OCI-LY1 (cell line): Measurements from ENCODE around the gene CDH23.

Experiments
- H2AFZ ChIP-seq: fragments of 200-600 bp; sonication (generic), shearing (Covaris generic); 2 replicates; pipeline ENCODE4 v1.6.0; 2014; ENCODE audit warnings: antibody characterized with exemption, mild to moderate bottlenecking, low read length
- H3F3A ChIP-seq: fragments of 200-600 bp; sonication (generic), shearing (Covaris generic); 2 replicates; pipeline ENCODE4 v1.6.0; 2014; ENCODE audit warnings: mild to moderate bottlenecking, antibody characterized with exemption, low read length, moderate library complexity; ENCODE audit not compliant: insufficient read depth
- H3K27ac ChIP-seq: fragments of 200-600 bp; sonication (generic); 2 replicates; pipeline ENCODE4 v1.5.1; 2014; ENCODE audit warnings: low read length, mixed run types, mild to moderate bottlenecking, low read depth; ENCODE audit not compliant: poor library complexity, severe bottlenecking
- H3K27me3 ChIP-seq: fragments of 200-600 bp; sonication (generic); 2 replicates; pipeline ENCODE4 v1.6.0; 2014; ENCODE audit warnings: antibody characterized with exemption, mild to moderate bottlenecking, low read length, moderate library complexity; ENCODE audit not compliant: insufficient read depth
- H3K36me3 ChIP-seq: fragments of 200-600 bp; sonication (generic); 2 replicates; pipeline ENCODE4 v1.6.1; 2014; ENCODE audit warnings: mild to moderate bottlenecking, antibody characterized with exemption, low read length, moderate library complexity, mixed read lengths; ENCODE audit not compliant: insufficient read depth
- H3K4me1 ChIP-seq: fragments of 200-600 bp; sonication (generic); 2 replicates; pipeline ENCODE4 v1.5.1; 2014; ENCODE audit warnings: mild to moderate bottlenecking, low read length, moderate library complexity; ENCODE audit not compliant: insufficient read depth, severe bottlenecking
- H3K4me2 ChIP-seq: fragments of 200-600 bp; sonication (generic), shearing (Covaris generic); 2 replicates; pipeline ENCODE4 v1.6.1; 2014; ENCODE audit warnings: low read length
- H3K4me3 ChIP-seq: fragments of 200-600 bp; sonication (generic); 2 replicates; pipeline ENCODE4 v1.5.1; 2014; ENCODE audit warnings: low read length, low read depth, mild to moderate bottlenecking, mixed read lengths; ENCODE audit not compliant: poor library complexity, severe bottlenecking
- H3K79me2 ChIP-seq: fragments of 200-600 bp; shearing (Covaris generic); 2 replicates; pipeline ENCODE4 v1.6.1; 2016; ENCODE audit warnings: mixed run types, low read length, mixed read lengths; ENCODE audit not compliant: insufficient read depth
- H3K9ac ChIP-seq: fragments of 200-600 bp; sonication (generic), shearing (Covaris generic); 2 replicates; pipeline ENCODE4 v1.6.1; 2014; ENCODE audit warnings: mild to moderate bottlenecking, low read length, mixed read lengths
- H3K9me2 ChIP-seq: fragments of 200-600 bp; sonication (generic), shearing (Covaris generic); 2 replicates; pipeline ENCODE4 v1.6.1; 2014; ENCODE audit warnings: low read depth, mild to moderate bottlenecking, low read length, mixed read lengths
- H3K9me3 ChIP-seq: fragments of 200-600 bp; shearing (Covaris generic); 2 replicates; pipeline ENCODE4 v1.6.1; 2014; ENCODE audit warnings: low read length, mixed read lengths
- H4K20me1 ChIP-seq: fragments of 200-600 bp; sonication (generic), shearing (Covaris generic); 2 replicates; pipeline ENCODE4 v1.6.0; 2016; ENCODE audit warnings: mild to moderate bottlenecking, low read length; ENCODE audit not compliant: insufficient read depth
- EZH2 ChIP-seq: fragments of 200-600 bp; sonication (generic), shearing (Covaris generic); IDR thresholded peaks from 2 replicates; pipeline ENCODE4 v1.8.0; 2017; ENCODE audit warnings: borderline replicate concordance, mixed run types, mild to moderate bottlenecking, antibody characterized with exemption, low read length, moderate library complexity, mixed read lengths
- TF ChIP-seq, protein P1 (sequence below): fragments of 200-600 bp; sonication (generic), shearing (Covaris generic); IDR thresholded peaks from 2 replicates; pipeline ENCODE4 v1.5.1; 2017; ENCODE audit warnings: mild to moderate bottlenecking, antibody characterized with exemption, low read length, moderate library complexity, mixed read lengths

CDH23 gene

DNA sequence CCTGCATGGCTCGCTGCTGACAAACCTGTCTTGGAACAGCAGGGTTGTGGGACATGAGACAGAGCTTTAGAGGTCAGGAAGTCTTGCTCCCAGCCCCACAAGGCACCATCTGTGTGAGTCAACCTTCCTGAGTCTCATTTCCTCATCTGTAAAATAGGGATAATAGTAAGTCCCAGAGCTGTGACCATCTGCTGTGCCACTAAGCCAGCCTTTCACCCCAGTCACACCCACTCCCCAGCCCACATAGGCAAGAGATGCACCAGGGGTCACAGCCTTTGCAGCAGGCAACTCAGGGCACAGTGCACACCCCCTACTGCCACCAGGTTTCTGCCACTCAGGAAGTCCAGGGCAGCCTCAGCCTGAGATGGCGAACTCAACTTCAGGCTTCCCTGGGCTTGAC lies 29.4 kb upstream of the CDH23 start:
- Histone ChIP-seq H3K9me2 (no peaks in the 10 kb centered on the region), H3K27me3 (no peaks in the 10 kb centered on the region), H3K9ac (no peak overlapping the region), H3K36me3 (no peaks in the 10 kb centered on the region), H3K79me2 (no peaks in the 10 kb centered on the region), H2AFZ (no peak overlapping the region), H3K4me1 (no peaks in the 10 kb centered on the region), H3F3A (no peaks in the 10 kb centered on the region), H3K27ac (no peak overlapping the region), H3K4me3 (no peak overlapping the region), H3K4me2 (no peak overlapping the region), H3K9me3 (no peaks in the 10 kb centered on the region), H4K20me1 (no peaks in the 10 kb centered on the region)
- TF ChIP-seq, protein P1, sequence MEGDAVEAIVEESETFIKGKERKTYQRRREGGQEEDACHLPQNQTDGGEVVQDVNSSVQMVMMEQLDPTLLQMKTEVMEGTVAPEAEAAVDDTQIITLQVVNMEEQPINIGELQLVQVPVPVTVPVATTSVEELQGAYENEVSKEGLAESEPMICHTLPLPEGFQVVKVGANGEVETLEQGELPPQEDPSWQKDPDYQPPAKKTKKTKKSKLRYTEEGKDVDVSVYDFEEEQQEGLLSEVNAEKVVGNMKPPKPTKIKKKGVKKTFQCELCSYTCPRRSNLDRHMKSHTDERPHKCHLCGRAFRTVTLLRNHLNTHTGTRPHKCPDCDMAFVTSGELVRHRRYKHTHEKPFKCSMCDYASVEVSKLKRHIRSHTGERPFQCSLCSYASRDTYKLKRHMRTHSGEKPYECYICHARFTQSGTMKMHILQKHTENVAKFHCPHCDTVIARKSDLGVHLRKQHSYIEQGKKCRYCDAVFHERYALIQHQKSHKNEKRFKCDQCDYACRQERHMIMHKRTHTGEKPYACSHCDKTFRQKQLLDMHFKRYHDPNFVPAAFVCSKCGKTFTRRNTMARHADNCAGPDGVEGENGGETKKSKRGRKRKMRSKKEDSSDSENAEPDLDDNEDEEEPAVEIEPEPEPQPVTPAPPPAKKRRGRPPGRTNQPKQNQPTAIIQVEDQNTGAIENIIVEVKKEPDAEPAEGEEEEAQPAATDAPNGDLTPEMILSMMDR: no peak
- TF ChIP-seq EZH2: no peak

DNA sequence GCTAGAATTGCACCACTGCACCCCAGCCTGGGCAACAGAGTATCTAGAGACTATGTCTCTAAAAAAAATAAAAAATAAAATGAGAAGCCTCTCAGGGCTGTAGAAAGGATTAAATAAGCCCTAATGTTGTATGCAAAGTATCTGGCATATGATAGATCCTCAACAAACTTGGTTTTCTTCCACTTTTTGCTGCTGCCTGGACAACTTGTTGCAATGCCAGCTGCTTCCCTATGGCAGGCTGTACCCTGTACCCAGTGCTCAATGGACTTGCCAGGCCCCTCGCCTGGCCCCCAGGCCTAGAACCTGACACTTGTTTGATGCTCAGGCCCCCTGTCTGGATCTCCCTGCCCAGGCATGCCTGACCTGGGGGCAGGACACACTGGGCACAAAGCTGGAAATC lies 28.5 kb upstream of the CDH23 start:
- Histone ChIP-seq H3K27ac (no peak overlapping the region), H2AFZ (no peak overlapping the region; the same call in 1 of the 2 replicates)
- TF ChIP-seq, protein P1: no peak
- no peak for TF ChIP-seq EZH2

DNA sequence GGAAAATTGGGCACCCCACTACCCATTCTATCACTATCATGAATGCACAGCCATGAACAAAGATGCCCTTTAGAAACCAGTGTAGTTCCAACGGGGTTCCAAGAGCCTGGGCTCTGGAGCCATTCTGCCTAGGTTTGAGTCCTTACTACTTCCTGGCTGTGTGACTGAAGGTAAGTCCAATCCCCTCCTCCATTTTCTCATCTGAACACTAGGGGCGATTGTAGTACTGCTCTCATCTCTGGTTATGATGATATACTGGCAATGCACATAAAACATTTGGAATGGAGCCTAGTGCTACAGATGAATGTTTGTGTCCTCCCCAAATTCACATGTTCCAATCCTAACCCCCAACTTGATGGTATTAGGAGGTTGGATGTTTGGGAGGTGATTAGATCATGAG lies 28.1 kb upstream of the CDH23 start:
- Histone ChIP-seq H3F3A (no peaks in the 10 kb centered on the region), H3K9ac (no peak overlapping the region), H3K4me1 (peaks cover 8% of the 10 kb centered on the region), H3K36me3 (no peaks in the 10 kb centered on the region), H3K9me3 (no peaks in the 10 kb centered on the region), H3K9me2 (no peaks in the 10 kb centered on the region), H2AFZ (no peak overlapping the region; the same call in 1 of the 2 replicates), H3K4me2 (no peak overlapping the region), H4K20me1 (no peaks in the 10 kb centered on the region), H3K4me3 (no peak overlapping the region), H3K79me2 (no peaks in the 10 kb centered on the region), H3K27ac (no peak overlapping the region), H3K27me3 (no peaks in the 10 kb centered on the region; the same call in 1 of the 2 replicates)
- TF ChIP-seq EZH2: no peak
- TF ChIP-seq, protein P1: peak; percentile 19; the same call in 1 of the 2 replicates

More for the DNA sequence above, 28.5 kb upstream of the CDH23 start:
- Histone ChIP-seq H3K4me2 (no peak overlapping the region), H3K4me3 (no peak overlapping the region), H3K9ac (no peak overlapping the region), H3K9me3 (no peaks in the 10 kb centered on the region), H3K36me3 (no peaks in the 10 kb centered on the region), H3K79me2 (no peaks in the 10 kb centered on the region), H3K4me1 (peaks cover 5% of the 10 kb centered on the region), H4K20me1 (no peaks in the 10 kb centered on the region), H3F3A (no peaks in the 10 kb centered on the region), H3K9me2 (no peaks in the 10 kb centered on the region), H3K27me3 (no peaks in the 10 kb centered on the region)
